T-helper 17 cell (primary cell): ENCODE data around the gene YIPF1. TPM values are rescaled to one million over a fixed set of nuclear protein-coding genes. Genes with fewer than 3 reads are reported as not detected.
"Not testable (repeated sequence)": the region's sequence is repeated elsewhere in the genome, so short reads cannot be mapped to it uniquely, and the experiment has no call there.

Experiments
- ATAC-seq: fragments of 150-1000 bp; cut with Tn5 transposase; 2 replicates; pipeline ENCODE4 v1.10.0; 2021; ENCODE audit warnings: mild to moderate bottlenecking, moderate library complexity
- DNase-seq, 3 donors: peaks; one replicate each; pipeline versions ENCODE4 v3.0.0 to v3.0.0-alpha.2; 2020 to 2021
- H3K9me3 ChIP-seq: one replicate; pipeline ENCODE4 v1.7.0; 2013; ENCODE audit warnings: low read length, mild to moderate bottlenecking; ENCODE audit not compliant: control insufficient read depth, poor library complexity, severe bottlenecking
- H3K27ac Mint-ChIP-seq: one replicate; pipeline ENCODE4 v1.8.0; 2022; ENCODE audit warnings: mild to moderate bottlenecking, moderate library complexity, mixed read lengths
- H3K27me3 Mint-ChIP-seq: one replicate; pipeline ENCODE4 v1.8.0; 2022; ENCODE audit warnings: mixed read lengths
- H3K36me3 Mint-ChIP-seq: one replicate; pipeline ENCODE4 v1.8.0; 2022; ENCODE audit warnings: low read depth, mixed read lengths
- H3K4me1 Mint-ChIP-seq: one replicate; pipeline ENCODE4 v1.8.0; 2022; ENCODE audit warnings: mild to moderate bottlenecking, mixed read lengths
- H3K4me3 Mint-ChIP-seq: one replicate; pipeline ENCODE4 v1.8.0; 2022; ENCODE audit warnings: mild to moderate bottlenecking, moderate library complexity, mixed read lengths
- total RNA-seq, 4 donors: library from RNA in 2 of 4; stranded (reverse) in 2 of 4; gene quantifications; one replicate each; pipeline ENCODE4 v1.2.3 and lab custom pipeline; 2022 to 2026

The YIPF1 gene
- total RNA-seq, 2 donors from 2014 or later: 8.8 to 10.3 TPM

DNA sequence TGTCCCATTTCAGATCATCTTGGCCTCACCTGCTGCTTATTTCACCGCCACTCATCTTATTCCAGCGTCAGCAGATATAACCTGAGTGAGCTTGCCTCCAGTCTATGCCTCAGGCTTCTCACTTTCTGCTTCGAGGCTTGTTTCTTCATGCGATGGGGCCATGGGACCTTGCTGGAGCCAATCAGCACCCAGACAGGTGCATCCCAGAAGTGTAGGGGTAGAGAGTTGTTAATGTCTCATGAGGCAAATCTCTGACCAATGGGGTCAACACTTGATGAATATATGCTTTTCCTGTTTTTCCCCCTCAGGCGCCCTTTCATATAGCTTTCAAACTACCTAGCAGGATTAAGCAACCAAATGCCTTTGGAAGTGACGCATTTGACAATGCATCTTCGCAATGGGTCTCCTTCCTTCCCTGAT lies 935 bp upstream of the YIPF1 start:
- no peaks in the 10 kb centered on the region for H3K9me3 ChIP-seq
- H3K4me1 Mint-ChIP-seq: peaks cover 34% of the 10 kb centered on the region
- no peak for ATAC-seq
- H3K27ac Mint-ChIP-seq: peak overlapping the region; percentile 95
- H3K27me3 Mint-ChIP-seq: peaks cover 11% of the 10 kb centered on the region
- H3K36me3 Mint-ChIP-seq: peaks cover 4% of the 10 kb centered on the region
- H3K4me3 Mint-ChIP-seq: peak overlapping the region; percentile 97
- DNase-seq: no peak

DNA sequence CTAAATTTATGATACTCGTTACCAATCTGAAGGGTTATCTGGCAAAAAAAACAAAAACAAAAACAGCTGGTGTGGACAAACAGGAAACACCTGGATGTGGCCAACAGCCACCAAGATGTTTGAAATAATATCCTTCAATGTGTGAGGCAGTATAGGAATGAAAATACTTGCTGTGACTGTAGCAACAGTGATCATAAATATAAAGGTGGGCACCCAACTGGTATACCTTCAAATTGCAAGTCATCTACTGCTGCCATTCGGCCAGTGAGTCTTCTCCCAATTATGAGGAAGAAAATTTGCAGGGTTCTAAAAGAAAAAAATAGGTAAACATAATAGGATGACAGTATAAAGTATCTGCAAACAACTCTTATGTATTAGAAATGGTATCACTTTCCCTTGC lies 916 bp downstream of the YIPF1 start:
- H3K9me3 ChIP-seq: no peaks in the 10 kb centered on the region
- DNase-seq: no peak
- Mint-ChIP-seq H3K27me3 (no peaks in the 10 kb centered on the region), H3K36me3 (peaks cover 2% of the 10 kb centered on the region), H3K4me1 (peaks cover 33% of the 10 kb centered on the region), H3K27ac (peak overlapping the region; percentile 95), H3K4me3 (peak overlapping the region; percentile 97)
- ATAC-seq: no peak

DNA sequence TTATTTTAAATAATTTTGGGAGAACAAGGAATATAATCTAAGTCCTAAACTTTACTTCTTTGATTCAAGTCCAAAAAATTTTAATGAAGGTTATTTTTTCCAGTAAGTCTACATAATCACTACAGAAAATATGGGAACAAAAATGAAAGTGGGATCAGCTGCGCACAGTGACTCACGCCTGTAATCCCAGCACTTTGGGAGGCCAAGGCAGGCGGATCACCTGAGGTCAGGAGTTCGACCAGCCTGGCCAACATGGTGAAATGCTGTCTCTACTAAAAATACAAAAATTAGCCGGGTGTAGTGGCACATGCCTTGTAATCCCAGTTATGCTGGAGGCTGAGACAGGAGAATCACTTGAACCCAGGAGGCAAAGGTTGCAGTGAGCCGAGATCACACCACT lies 6.0 kb downstream of the YIPF1 start:
- not testable (repeated sequence) for DNase-seq, H3K4me3 Mint-ChIP-seq, H3K36me3 Mint-ChIP-seq, ATAC-seq, H3K27me3 Mint-ChIP-seq, H3K27ac Mint-ChIP-seq, H3K9me3 ChIP-seq
- H3K4me1 Mint-ChIP-seq: peaks cover 19% of the 10 kb centered on the region

DNA sequence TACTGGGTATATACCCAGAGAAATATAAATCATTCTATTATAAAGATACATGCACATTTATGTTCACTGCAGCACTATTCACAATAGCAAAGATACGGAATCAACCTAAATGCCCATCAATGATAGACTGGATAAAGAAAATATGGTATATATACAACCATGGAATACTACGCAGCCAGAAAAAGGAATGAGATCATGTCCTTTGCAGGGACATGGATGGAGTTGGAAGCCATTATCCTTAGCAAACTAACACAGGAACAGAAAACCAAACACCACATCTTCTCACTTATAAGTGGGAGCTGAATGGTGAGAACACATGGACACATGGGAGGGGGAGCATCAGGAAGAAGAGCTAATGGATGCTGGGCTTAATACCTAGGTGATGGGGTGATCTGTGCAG lies 7.7 kb downstream of the YIPF1 start:
- H3K27me3 Mint-ChIP-seq, H3K36me3 Mint-ChIP-seq, H3K4me1 Mint-ChIP-seq, DNase-seq, H3K27ac Mint-ChIP-seq, ATAC-seq, H3K9me3 ChIP-seq, H3K4me3 Mint-ChIP-seq: not testable (repeated sequence)

DNA sequence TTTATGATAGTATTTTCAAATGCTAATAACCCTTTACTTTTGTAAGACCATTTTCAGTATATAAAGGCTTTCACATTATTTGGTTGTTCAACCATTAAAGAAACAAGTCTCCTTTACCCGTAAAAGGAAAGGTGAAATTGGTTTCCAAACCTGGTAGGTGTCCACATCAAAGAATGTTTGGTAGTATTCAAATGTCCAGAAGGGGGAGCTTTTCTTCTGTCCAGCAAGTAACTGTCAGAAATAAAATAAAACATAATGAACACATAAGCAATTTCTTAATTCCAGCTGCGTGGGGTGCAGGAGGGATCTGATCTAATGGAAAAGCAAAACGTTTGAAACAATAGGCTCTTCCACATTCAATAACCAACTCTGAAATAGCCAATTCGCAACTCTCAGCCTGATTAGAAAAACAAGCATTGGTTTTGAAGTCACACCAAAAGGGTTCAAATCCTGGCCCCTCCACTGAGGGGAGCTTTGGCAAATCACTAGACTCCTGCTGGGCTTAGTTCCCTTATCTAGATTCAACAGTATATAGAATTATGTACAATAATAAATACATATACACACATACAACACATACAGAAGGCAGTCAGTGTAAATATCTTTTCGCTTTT lies 11.0 kb downstream of the YIPF1 start:
- peaks cover 5% of the 10 kb centered on the region for H3K36me3 Mint-ChIP-seq

DNA sequence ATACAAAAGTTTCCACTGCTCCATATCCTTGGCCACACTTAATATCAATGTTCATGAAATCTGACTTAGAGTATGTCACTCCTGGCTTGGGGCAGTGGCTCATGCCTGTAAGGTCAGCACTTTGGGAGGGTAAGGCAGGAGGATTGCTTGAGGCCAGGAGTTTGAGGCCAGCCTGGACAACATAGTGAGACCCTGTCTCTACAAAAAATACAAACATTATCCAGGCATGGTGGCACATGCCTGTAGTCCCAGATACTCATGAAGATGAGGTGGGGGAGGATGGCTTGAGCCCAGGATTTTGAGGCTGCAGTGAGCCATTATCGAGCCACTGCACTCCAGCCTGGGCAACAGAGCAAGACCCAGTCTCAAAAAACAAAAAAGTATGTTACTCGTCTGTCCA lies 14.4 kb downstream of the YIPF1 start:
- H3K4me1 Mint-ChIP-seq, H3K36me3 Mint-ChIP-seq, H3K27me3 Mint-ChIP-seq, ATAC-seq, DNase-seq, H3K4me3 Mint-ChIP-seq, H3K9me3 ChIP-seq: not testable (repeated sequence)
- peak overlapping the region; percentile 47 for H3K27ac Mint-ChIP-seq

More for the DNA sequence above, 11.0 kb downstream of the YIPF1 start:
- H3K27ac Mint-ChIP-seq: no peak overlapping the region
- peaks cover 4% of the 10 kb centered on the region for H3K4me1 Mint-ChIP-seq
- DNase-seq (no peak), ATAC-seq (no peak)
- H3K4me3 Mint-ChIP-seq: no peak overlapping the region
- H3K9me3 ChIP-seq: no peaks in the 10 kb centered on the region
- no peaks in the 10 kb centered on the region for H3K27me3 Mint-ChIP-seq

DNA sequence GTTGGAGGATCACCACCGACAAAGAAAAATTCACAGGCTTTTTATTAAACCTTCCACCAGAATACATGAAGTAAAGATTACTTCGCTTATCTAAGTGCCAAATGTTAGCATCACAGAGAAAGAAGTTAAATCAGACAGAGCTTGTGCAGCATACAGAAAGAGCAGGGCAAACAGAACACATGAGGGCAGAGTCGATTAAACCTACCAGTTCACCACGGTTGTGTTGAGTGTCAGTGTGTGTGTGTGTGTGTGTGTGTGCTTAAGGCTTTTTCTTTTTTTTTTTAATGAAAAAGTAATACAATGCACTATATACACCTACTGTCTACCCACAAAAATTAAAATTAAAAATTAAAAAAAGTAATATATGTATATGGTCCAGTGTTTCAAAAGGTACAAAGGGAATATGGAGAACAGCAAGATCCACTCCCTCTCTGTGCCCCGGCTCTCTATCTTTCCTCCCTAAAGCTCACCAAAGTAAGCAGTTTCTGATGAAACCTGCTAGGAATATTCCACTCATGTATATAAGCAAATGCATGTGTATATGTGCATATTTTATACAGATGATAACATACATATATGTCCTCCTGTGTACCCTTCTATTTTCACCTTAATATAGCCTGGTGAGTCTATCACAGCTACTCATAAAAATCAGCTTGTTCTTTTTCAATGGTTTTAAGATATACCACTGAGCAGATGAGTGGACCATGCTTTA lies 17.7 kb downstream of the YIPF1 start:
- no peak for ATAC-seq
- no peak overlapping the region for H3K4me3 Mint-ChIP-seq
- peaks cover 5% of the 10 kb centered on the region for H3K36me3 Mint-ChIP-seq
- H3K4me1 Mint-ChIP-seq: peaks cover 5% of the 10 kb centered on the region
- DNase-seq: no peak
- no peak overlapping the region for H3K27ac Mint-ChIP-seq
- no peaks in the 10 kb centered on the region for H3K9me3 ChIP-seq
- H3K27me3 Mint-ChIP-seq: no peaks in the 10 kb centered on the region

DNA sequence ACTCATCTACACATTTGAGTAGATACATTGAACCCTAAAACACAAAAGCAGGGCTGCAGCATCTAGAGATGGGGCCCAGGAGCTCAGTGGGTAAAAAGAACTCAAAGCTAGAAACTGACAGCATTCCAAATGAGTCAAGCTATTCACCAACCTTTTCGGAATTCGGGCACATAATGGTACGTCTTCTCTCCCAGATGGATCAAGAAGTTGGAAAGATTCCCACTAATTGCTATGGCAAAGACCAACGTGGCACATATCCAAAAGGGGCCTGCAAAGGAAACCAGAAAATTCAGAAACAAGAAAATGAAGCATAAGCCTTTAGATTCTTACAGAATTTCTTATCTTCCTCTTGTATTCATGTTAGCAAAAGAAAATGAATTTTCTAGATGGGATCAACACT lies 18.4 kb downstream of the YIPF1 start:
- H3K4me1 Mint-ChIP-seq: peaks cover 5% of the 10 kb centered on the region
- no peak for ATAC-seq
- H3K9me3 ChIP-seq: no peaks in the 10 kb centered on the region
- no peak overlapping the region for H3K27ac Mint-ChIP-seq
- H3K36me3 Mint-ChIP-seq: peaks cover 5% of the 10 kb centered on the region
- DNase-seq: no peak
- H3K27me3 Mint-ChIP-seq: no peaks in the 10 kb centered on the region
- no peak overlapping the region for H3K4me3 Mint-ChIP-seq

DNA sequence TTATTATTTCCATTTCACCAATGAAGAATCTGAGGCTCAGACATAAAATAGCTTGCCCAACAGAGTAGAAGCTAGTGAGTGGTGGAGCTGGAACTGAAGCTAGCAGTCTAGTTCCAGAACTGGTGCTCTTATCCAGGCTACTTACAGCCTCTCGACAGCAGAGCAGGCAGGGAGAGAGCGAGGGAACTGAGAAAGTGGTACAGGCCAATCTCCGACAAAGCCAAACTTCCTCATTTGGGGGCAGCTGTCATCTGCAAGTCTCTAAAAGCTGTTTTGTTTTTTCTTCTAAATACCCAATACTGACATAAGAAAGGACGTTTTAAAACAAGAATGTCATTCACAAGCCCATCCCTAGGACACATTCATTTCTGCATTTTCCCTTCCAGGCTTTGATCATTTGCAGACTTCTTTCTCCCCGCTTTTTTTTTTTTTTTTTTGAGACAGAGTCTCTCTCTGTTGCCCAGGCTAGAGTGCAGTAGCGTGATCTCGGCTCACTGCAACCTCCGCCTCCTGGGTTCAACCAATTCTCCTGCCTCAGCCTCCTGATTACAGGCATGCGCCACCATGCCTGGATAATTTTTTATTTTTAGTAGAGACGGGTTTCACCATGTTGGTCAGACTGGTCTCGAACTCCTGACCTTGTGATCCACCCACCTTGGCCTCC lies 20.0 kb downstream of the YIPF1 start:
- DNase-seq (no peak), ATAC-seq (no peak)
- H3K27ac Mint-ChIP-seq: no peak overlapping the region
- peaks cover 5% of the 10 kb centered on the region for H3K36me3 Mint-ChIP-seq
- no peaks in the 10 kb centered on the region for H3K27me3 Mint-ChIP-seq
- H3K9me3 ChIP-seq: no peaks in the 10 kb centered on the region
- H3K4me3 Mint-ChIP-seq: no peak overlapping the region
- H3K4me1 Mint-ChIP-seq: peaks cover 5% of the 10 kb centered on the region

DNA sequence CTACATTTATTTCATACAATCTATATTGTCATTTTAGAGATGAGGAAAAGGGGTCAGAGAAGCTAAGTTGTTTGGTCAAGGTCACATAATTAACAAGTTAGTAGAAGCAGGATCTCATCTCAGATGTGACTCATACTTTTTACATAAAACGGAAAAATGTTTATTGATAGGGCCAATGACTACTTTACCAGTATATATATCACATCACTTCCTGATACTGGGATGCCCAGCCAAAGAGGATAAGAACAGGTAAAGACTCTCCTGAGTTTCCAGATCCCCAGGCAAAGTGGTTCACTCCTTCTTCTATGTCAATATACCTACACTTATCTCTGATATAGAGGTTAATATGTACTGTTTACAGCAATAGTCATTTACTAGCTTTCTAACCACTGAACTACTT lies 21.0 kb downstream of the YIPF1 start:
- Mint-ChIP-seq H3K27me3 (no peaks in the 10 kb centered on the region), H3K4me3 (no peak overlapping the region), H3K36me3 (peaks cover 5% of the 10 kb centered on the region), H3K27ac (no peak overlapping the region), H3K4me1 (peaks cover 5% of the 10 kb centered on the region)
- no peaks in the 10 kb centered on the region for H3K9me3 ChIP-seq
- ATAC-seq (no peak), DNase-seq (no peak)

DNA sequence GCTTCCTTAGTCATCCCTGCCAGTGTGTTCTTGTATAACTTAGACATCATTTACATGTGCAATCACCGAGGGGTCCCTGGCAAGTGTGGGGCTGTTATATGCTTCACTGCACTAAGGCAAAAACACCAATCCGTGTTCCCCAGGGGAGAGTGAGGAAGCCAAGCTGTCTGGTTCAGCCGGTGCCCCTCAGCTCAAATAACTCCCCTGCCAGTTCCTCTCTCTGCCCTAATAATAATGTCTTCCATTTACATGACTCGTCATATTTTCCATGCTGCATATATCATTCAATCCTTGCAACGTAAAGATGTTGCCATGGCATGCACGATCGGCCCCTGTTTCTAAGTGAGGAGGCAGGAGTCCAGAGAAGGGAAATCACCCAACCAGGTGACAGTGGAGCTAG lies 27.1 kb downstream of the YIPF1 start:
- ATAC-seq (no peak), DNase-seq (no peak)
- peaks cover 10% of the 10 kb centered on the region for H3K4me1 Mint-ChIP-seq
- peak overlapping the region; percentile 71 for H3K27ac Mint-ChIP-seq
- H3K9me3 ChIP-seq: no peaks in the 10 kb centered on the region
- no peak overlapping the region for H3K4me3 Mint-ChIP-seq
- no peaks in the 10 kb centered on the region for H3K27me3 Mint-ChIP-seq
- peaks cover 2% of the 10 kb centered on the region for H3K36me3 Mint-ChIP-seq

DNA sequence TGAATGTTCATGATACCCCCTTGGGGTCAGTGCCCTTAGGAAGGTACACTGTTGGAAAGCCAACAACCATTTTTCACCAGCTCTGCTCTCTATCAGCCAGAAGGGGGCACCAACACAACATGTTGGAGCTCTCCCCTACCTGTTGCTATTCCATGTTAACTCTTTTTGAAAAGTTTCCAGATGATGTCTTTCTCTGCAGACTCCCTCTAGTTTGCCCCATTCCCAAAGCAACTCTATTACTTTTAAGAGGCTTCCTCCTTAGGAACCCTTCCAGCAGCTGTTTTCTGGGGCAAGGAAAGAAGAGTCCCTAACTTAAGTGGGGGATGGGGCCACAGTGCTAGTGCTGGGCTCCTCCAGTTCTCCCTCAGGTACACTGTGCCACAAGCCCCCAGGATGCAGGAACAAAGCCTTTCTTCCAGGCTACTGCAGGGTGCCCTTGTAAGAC lies 28.6 kb downstream of the YIPF1 start:
- DNase-seq (peak in 2 of 3 donors; percentile 13 to 29), ATAC-seq (peak; percentile 81)
- Mint-ChIP-seq H3K36me3 (peaks cover 2% of the 10 kb centered on the region), H3K27me3 (no peaks in the 10 kb centered on the region), H3K4me3 (no peak overlapping the region), H3K27ac (no peak overlapping the region), H3K4me1 (peaks cover 10% of the 10 kb centered on the region)
- no peaks in the 10 kb centered on the region for H3K9me3 ChIP-seq

DNA sequence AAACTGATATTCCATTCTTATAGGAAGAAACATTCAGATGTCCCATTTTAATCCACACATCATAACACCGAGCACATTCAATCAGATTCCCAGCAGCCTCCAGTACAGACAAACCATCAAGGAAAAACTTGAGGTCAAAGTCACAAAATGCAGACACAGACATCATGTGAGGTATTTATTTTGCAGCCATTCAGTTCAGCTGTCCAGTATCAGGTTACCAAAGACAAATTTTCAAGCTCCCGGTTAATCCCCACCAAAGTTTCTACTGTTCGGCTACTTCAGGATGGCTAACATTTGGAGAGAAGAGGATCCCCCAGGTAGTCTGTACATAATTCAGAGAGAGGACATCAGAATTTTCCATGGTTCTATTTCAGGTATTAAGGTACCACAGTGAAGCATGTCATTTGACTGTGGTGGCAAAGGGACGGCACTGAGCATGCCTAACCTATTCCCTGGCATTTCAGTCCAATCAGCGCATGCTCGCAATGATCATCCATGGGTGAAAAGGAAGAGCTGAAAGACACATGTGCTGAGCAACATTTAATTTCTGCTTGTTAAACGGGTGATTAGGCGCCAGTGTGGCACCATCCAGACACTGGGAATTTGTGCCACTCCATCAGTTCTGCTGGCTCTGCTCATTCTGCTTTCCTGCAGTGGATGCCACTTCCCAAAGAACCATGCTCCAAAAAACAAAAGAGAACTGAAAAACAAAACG lies 37.9 kb downstream of the YIPF1 start:
- Mint-ChIP-seq H3K27me3 (no peaks in the 10 kb centered on the region), H3K27ac (no peak overlapping the region), H3K4me1 (peaks cover 2% of the 10 kb centered on the region), H3K36me3 (peaks cover 20% of the 10 kb centered on the region), H3K4me3 (no peak overlapping the region)
- ATAC-seq: no peak
- DNase-seq: no peak
- no peaks in the 10 kb centered on the region for H3K9me3 ChIP-seq
